Lower leg skin (tissue), 3 donors: Measurements from ENCODE around the gene ARSJ.

Source experiments
- CTCF ChIP-seq, 3 donors: fragments of 450-650 bp; IDR thresholded peaks; one replicate each; pipeline ENCODE4 v1.5.1; 2016; ENCODE audit warnings: antibody characterized with exemption in 3 of 3, mild to moderate bottlenecking in 3 of 3, moderate library complexity in 2 of 3
- POLR2A ChIP-seq, 2 donors: fragments of 450-650 bp; IDR thresholded peaks; one replicate each; pipeline ENCODE4 v1.6.1; 2016 to 2017; ENCODE audit warnings: antibody characterized with exemption in 2 of 2, mild to moderate bottlenecking in 1 of 2, moderate library complexity in 1 of 2

- TF ChIP-seq CTCF (IDR thresholded peaks at IDR 0.05): no peak
- no peak for TF ChIP-seq POLR2A (IDR thresholded peaks at IDR 0.05)
Measured at GRCh38 chr4:113908829-113909228, 70.6 kb downstream of the ARSJ start.
